Measurements from ENCODE around the gene LSM14B. TPM values are rescaled to one million over a fixed set of nuclear protein-coding genes. Genes with fewer than 3 reads are reported as not detected.
"Not testable (repeated sequence)": the region's sequence is repeated elsewhere in the genome, so short reads cannot be mapped to it uniquely, and the experiment has no call there.

Gene LSM14B
- 27.6 TPM for total RNA-seq

GRCh38 chr20:62121776-62122653 is at the start of gene LSM14B:
Gene LSM14B, plus strand, starts transcription at chr20:62122475. Its CDS starts 192 bp downstream, at chr20:62122667.
- peak; percentile 84 to 98 for DNase-seq (ENCODE audit: low spot score in 2 of 2)
- H3K9me3 ChIP-seq = no peaks in the 10 kb centered on the region
- H3K27ac ChIP-seq = peak within 1 kb of the TSS; percentile 97 to 98
- H3K27me3 ChIP-seq = no peaks in the 10 kb centered on the region
- TF ChIP-seq CTCF (IDR thresholded peaks at IDR 0.05) = no peak
- H3K36me3 ChIP-seq = peaks cover 13 to 19% of the 10 kb centered on the region in 2 donors
- peaks cover 0 to 26% of the 10 kb centered on the region in 2 donors for H3K4me1 ChIP-seq
- peak within 1 kb of the TSS; percentile 70 to 84 for H3K4me3 ChIP-seq
- intact Hi-C loops (cut with DNase I) = loop anchor here (1.0 to 5.0 kb wide), 5 partner anchors 21 to 1150 kb away; partner anchors contain the start of genes ARFGAP1, MTG2, OSBPL2 and PSMA7

- intact Hi-C loops (cut with DNase I) = no loop called here
- no peak for DNase-seq (ENCODE audit: low spot score in 2 of 2)
- Histone ChIP-seq H3K9me3 (peaks cover 9 to 23% of the 10 kb centered on the region in 2 donors), H3K4me1 (no peaks in the 10 kb centered on the region), H3K36me3 (no peaks in the 10 kb centered on the region), H3K4me3 (no peak overlapping the region), H3K27ac (no peak overlapping the region), H3K27me3 (no peaks in the 10 kb centered on the region)
- TF ChIP-seq CTCF (IDR thresholded peaks at IDR 0.05) = no peak
Measured at GRCh38 chr20:62073323-62073722, 49.0 kb upstream of the LSM14B start.

- H3K27ac ChIP-seq = no peak overlapping the region
- H3K4me1 ChIP-seq = no peaks in the 10 kb centered on the region
- no peak for TF ChIP-seq CTCF (IDR thresholded peaks at IDR 0.05)
- H3K4me3 ChIP-seq = no peak overlapping the region
- H3K27me3 ChIP-seq = no peaks in the 10 kb centered on the region
- no peak for DNase-seq (ENCODE audit: low spot score in 2 of 2)
- H3K36me3 ChIP-seq = no peaks in the 10 kb centered on the region
- intact Hi-C loops (cut with DNase I) = no loop called here
- H3K9me3 ChIP-seq = peaks cover 9 to 19% of the 10 kb centered on the region in 2 donors
Measured at GRCh38 chr20:62079166-62079565, 43.1 kb upstream of the LSM14B start.

GRCh38 chr20:62080249-62080990 is 41.9 kb upstream of the LSM14B start:
- H3K36me3 ChIP-seq = no peaks in the 10 kb centered on the region
- intact Hi-C loops (cut with DNase I) = no loop called here
- H3K27me3 ChIP-seq = no peaks in the 10 kb centered on the region
- H3K4me3 ChIP-seq = no peak overlapping the region
- no peaks in the 10 kb centered on the region for H3K4me1 ChIP-seq
- no peak overlapping the region for H3K27ac ChIP-seq
- DNase-seq (ENCODE audit: low spot score in 2 of 2) = no peak
- no peak for TF ChIP-seq CTCF (IDR thresholded peaks at IDR 0.05)
- H3K9me3 ChIP-seq = peaks cover 8 to 12% of the 10 kb centered on the region in 2 donors

- H3K36me3 ChIP-seq = no peaks in the 10 kb centered on the region
- TF ChIP-seq CTCF (IDR thresholded peaks at IDR 0.05) = no peak
- H3K4me3 ChIP-seq = no peak overlapping the region
- no peaks in the 10 kb centered on the region for H3K4me1 ChIP-seq
- intact Hi-C loops (cut with DNase I) = no loop called here
- DNase-seq (ENCODE audit: low spot score in 2 of 2) = no peak
- no peaks in the 10 kb centered on the region for H3K27me3 ChIP-seq
- H3K27ac ChIP-seq = no peak overlapping the region
- no peaks in the 10 kb centered on the region for H3K9me3 ChIP-seq
Measured at GRCh38 chr20:62083312-62083711, 39.0 kb upstream of the LSM14B start.

- H3K4me1 ChIP-seq; DNase-seq (ENCODE audit: low spot score in 2 of 2); H3K9me3 ChIP-seq; intact Hi-C loops (cut with DNase I); H3K36me3 ChIP-seq; H3K4me3 ChIP-seq; H3K27ac ChIP-seq; H3K27me3 ChIP-seq: not testable (repeated sequence)
Measured at GRCh38 chr20:62084224-62084623, 38.1 kb upstream of the LSM14B start.
